Stimulated activated CD8-positive, alpha-beta memory T cell treated with anti-CD3 and anti-CD28 coated beads, Interleukin-15, amount 100 ng/mL, for 24 hours (primary cell): Measurements from ENCODE around the gene MMP24.
"Not testable (repeated sequence)": the region's sequence is repeated elsewhere in the genome, so short reads cannot be mapped to it uniquely, and the experiment has no call there.

Experiments used
- DNase-seq: peaks from one replicate; pipeline ENCODE4 v3.0.0-alpha.2; 2020; ENCODE audit warnings: low read depth

MMP24 gene

GRCh38 chr20:35226126-35226883 lies at the start of gene MMP24:
Gene MMP24, plus strand, starts transcription at chr20:35226690. Its CDS starts 49 bp downstream, at chr20:35226739.
- no peak for DNase-seq

GRCh38 chr20:35179292-35180212 lies 46.9 kb upstream of the MMP24 start:
- DNase-seq = no peak

- no peak for DNase-seq
Observed at GRCh38 chr20:35180266-35180665, 46.2 kb upstream of the MMP24 start.

GRCh38 chr20:35181731-35182130 lies 44.8 kb upstream of the MMP24 start:
- DNase-seq = no peak

- DNase-seq = not testable (repeated sequence)
Observed at GRCh38 chr20:35186691-35187289, 39.7 kb upstream of the MMP24 start.

- DNase-seq = no peak
Observed at GRCh38 chr20:35187584-35188190, 38.8 kb upstream of the MMP24 start.

- not testable (repeated sequence) for DNase-seq
Observed at GRCh38 chr20:35189223-35189622, 37.3 kb upstream of the MMP24 start.

- DNase-seq = no peak
Observed at GRCh38 chr20:35190556-35190955, 35.9 kb upstream of the MMP24 start.

GRCh38 chr20:35191419-35192117 lies 34.9 kb upstream of the MMP24 start:
- no peak for DNase-seq

GRCh38 chr20:35192118-35192872 lies 34.2 kb upstream of the MMP24 start:
- DNase-seq = no peak

GRCh38 chr20:35193031-35193791 lies 33.3 kb upstream of the MMP24 start:
- DNase-seq = not testable (repeated sequence)

GRCh38 chr20:35196313-35196712 lies 30.2 kb upstream of the MMP24 start:
- DNase-seq = no peak

- DNase-seq = no peak
Observed at GRCh38 chr20:35199740-35200139, 26.8 kb upstream of the MMP24 start.

- DNase-seq = no peak
Observed at GRCh38 chr20:35200267-35200666, 26.2 kb upstream of the MMP24 start.

GRCh38 chr20:35201467-35201866 lies 25.0 kb upstream of the MMP24 start:
- not testable (repeated sequence) for DNase-seq

- DNase-seq = no peak
Observed at GRCh38 chr20:35206802-35207201, 19.7 kb upstream of the MMP24 start.

GRCh38 chr20:35207950-35208611 lies 18.4 kb upstream of the MMP24 start:
- DNase-seq = peak; percentile 39

GRCh38 chr20:35215066-35215956 lies 11.2 kb upstream of the MMP24 start:
- DNase-seq = no peak
